Kidney capillary endothelial cell (primary cell): Measurements from ENCODE around the gene SEC22B.
"Not testable (repeated sequence)": the region's sequence is repeated elsewhere in the genome, so short reads cannot be mapped to it uniquely, and the experiment has no call there.

Source experiments
- DNase-seq: peaks from one replicate; pipeline ENCODE4 v3.0.0-alpha.2; 2018; ENCODE audit warnings: low spot score

SEC22B gene

GRCh38 chr1:120176092-120176855, at the start of gene SEC22B:
Gene SEC22B (minus strand): TSS chr1:120176520. CDS start chr1:120176381, 139 bp downstream.
- DNase-seq: peak; percentile 94

GRCh38 chr1:120217933-120218332, 41.6 kb upstream of the SEC22B start:
- not testable (repeated sequence) for DNase-seq

GRCh38 chr1:120217175-120217929, 41.0 kb upstream of the SEC22B start:
- not testable (repeated sequence) for DNase-seq

- DNase-seq: not testable (repeated sequence)
These were observed 37.3 kb upstream of the SEC22B start for GRCh38 chr1:120213606-120214005.

- not testable (repeated sequence) for DNase-seq
These were observed 34.4 kb upstream of the SEC22B start for GRCh38 chr1:120210754-120211153.

- not testable (repeated sequence) for DNase-seq
These were observed 20.8 kb upstream of the SEC22B start for GRCh38 chr1:120196863-120197775.

- not testable (repeated sequence) for DNase-seq
These were observed 12.3 kb upstream of the SEC22B start for GRCh38 chr1:120188626-120189025.

- DNase-seq: not testable (repeated sequence)
These were observed 5.9 kb upstream of the SEC22B start for GRCh38 chr1:120182176-120182707.

GRCh38 chr1:120179811-120180690, 3.7 kb upstream of the SEC22B start:
- peak; percentile 76 for DNase-seq

- DNase-seq: no peak
These were observed 2.8 kb upstream of the SEC22B start for GRCh38 chr1:120178799-120179756.

- DNase-seq: not testable (repeated sequence)
These were observed 1.7 kb upstream of the SEC22B start for GRCh38 chr1:120178058-120178457.

GRCh38 chr1:120175688-120176087, 632 bp downstream of the SEC22B start:
- DNase-seq: not testable (repeated sequence)

- not testable (repeated sequence) for DNase-seq
These were observed 11.6 kb downstream of the SEC22B start for GRCh38 chr1:120164761-120165160.

- DNase-seq: not testable (repeated sequence)
These were observed 14.3 kb downstream of the SEC22B start for GRCh38 chr1:120162015-120162414.

- not testable (repeated sequence) for DNase-seq
These were observed 17.8 kb downstream of the SEC22B start for GRCh38 chr1:120158495-120158894.

- not testable (repeated sequence) for DNase-seq
These were observed 18.2 kb downstream of the SEC22B start for GRCh38 chr1:120158086-120158485.

GRCh38 chr1:120150138-120150822, 26.0 kb downstream of the SEC22B start:
- not testable (repeated sequence) for DNase-seq

GRCh38 chr1:120149420-120150059, 26.8 kb downstream of the SEC22B start:
- not testable (repeated sequence) for DNase-seq
